GM12878 (cell line): Measurements from ENCODE around the gene MYO10. TPM values are rescaled to one million over a fixed set of nuclear protein-coding genes. Genes with fewer than 3 reads are reported as not detected.

ENCODE experiments used
- ATAC-seq: fragments of 200-7000 bp; cut with Tn5 transposase; 3 replicates; pipeline ENCODE4 v1.9.1; 2020; ENCODE audit warnings: mild to moderate bottlenecking, moderate library complexity
- BruUV-seq: library from RNA; stranded (reverse); fragments of 400-500 nt; replicated peaks from 2 replicates; lab custom pipeline; 2021; lab: Mats Ljungman, UMichigan
- CTCF ChIA-PET: fragments of 300-600 bp; sonication (Branson Sonifier 250); formaldehyde crosslinking; extraction: SDS; loops from one replicate; lab custom pipeline; 2021; ENCODE audit warnings: inconsistent platforms; lab: Yijun Ruan, JAX
- POLR2A ChIA-PET: fragments of 350-600 bp; formaldehyde crosslinking; extraction: SDS; loops from one replicate; lab custom pipeline; 2021; ENCODE audit warnings: inconsistent platforms; lab: Charles Lee
- RAD21 ChIA-PET: fragments of 300-600 bp; sonication (Branson Sonifier 250); formaldehyde crosslinking; loops from one replicate; lab custom pipeline; 2023; ENCODE audit warnings: antibody characterized with exemption; ENCODE audit not compliant: unreplicated experiment; lab: Charles Lee
- SMC1A ChIA-PET: fragments of 300-600 bp; sonication (Branson Sonifier 250); formaldehyde crosslinking; loops from one replicate; lab custom pipeline; 2023; ENCODE audit not compliant: unreplicated experiment, uncharacterized antibody; lab: Charles Lee
- DNase-seq: peaks from one replicate; pipeline ENCODE4 v3.0.0-alpha.2; 2011; ENCODE audit warnings: low read depth, low spot score
- FAIRE-seq: peaks from 3 replicates; lab custom pipeline; 2011; peaks lifted over from hg19 to GRCh38; lab: Jason Lieb, UNC
- H2AFZ ChIP-seq: 2 replicates; pipeline ENCODE4 v1.6.0; 2011; ENCODE audit warnings: low read depth, low read length, control low read depth; ENCODE audit not compliant: control insufficient read depth
- H3K27ac ChIP-seq: 2 replicates; pipeline ENCODE4 v1.5.1; 2011; ENCODE audit warnings: control low read depth; ENCODE audit not compliant: control insufficient read depth, insufficient read depth
- H3K27me3 ChIP-seq, 2 experiments: replicated peaks in 1 of 2; 2 replicates each; pipeline versions ENCODE4 v1.6.0 to v1.6.1; 2011; ENCODE audit warnings: low read length in 1 of 2; ENCODE audit not compliant: control insufficient read depth in 2 of 2, insufficient read depth in 2 of 2
- H3K36me3 ChIP-seq, 2 experiments: 2 replicates each; pipeline ENCODE4 v1.5.1; 2011; ENCODE audit warnings: low read length in 1 of 2; ENCODE audit not compliant: control insufficient read depth in 2 of 2, insufficient read depth in 2 of 2
- H3K4me1 ChIP-seq: 2 replicates; pipeline ENCODE4 v1.6.1; 2011; ENCODE audit warnings: mild to moderate bottlenecking, low read length, moderate library complexity, mixed read lengths; ENCODE audit not compliant: control insufficient read depth, insufficient read depth
- H3K4me2 ChIP-seq: 2 replicates; pipeline ENCODE4 v1.6.0; 2011; ENCODE audit warnings: control low read depth; ENCODE audit not compliant: control insufficient read depth, insufficient read depth
- H3K4me3 ChIP-seq: fragments of 200-600 bp; sonication (generic); 2 replicates; pipeline ENCODE4 v1.5.1; 2016
- H3K79me2 ChIP-seq: 2 replicates; pipeline ENCODE4 v1.6.0; 2011; ENCODE audit warnings: low read length; ENCODE audit not compliant: control insufficient read depth, insufficient read depth
- H3K9ac ChIP-seq: 2 replicates; pipeline ENCODE4 v1.8.0; 2011; ENCODE audit warnings: low read length, control low read depth, mixed read lengths; ENCODE audit not compliant: control insufficient read depth, insufficient read depth
- H3K9me3 ChIP-seq: replicated peaks from 3 replicates; pipeline ENCODE4 v1.5.1; 2011; ENCODE audit warnings: mild to moderate bottlenecking, low read length; ENCODE audit not compliant: control insufficient read depth, insufficient read depth
- H4K20me1 ChIP-seq: 2 replicates; pipeline ENCODE4 v1.6.0; 2011; ENCODE audit not compliant: control insufficient read depth, insufficient read depth
- ASH2L ChIP-seq: fragments of 300-600, 200-600 bp; sonication (generic); IDR thresholded peaks from 2 replicates; pipeline ENCODE4 v1.6.1; 2017; ENCODE audit warnings: low read depth, mild to moderate bottlenecking, borderline replicate concordance
- EP300 ChIP-seq, 2 experiments: fragments of 150-350 bp in 1 of 2; IDR thresholded peaks; 2 replicates each; pipeline ENCODE4 v1.6.1; 2011 to 2012; ENCODE audit warnings: low read depth in 2 of 2, low read length in 2 of 2, borderline replicate concordance in 1 of 2, improper control_type of control experiment in 1 of 2, inconsistent platforms in 1 of 2; ENCODE audit not compliant: control insufficient read depth in 1 of 2
- GATAD2B ChIP-seq: fragments of 450-650 bp; conservative IDR thresholded peaks from 2 replicates; pipeline ENCODE4 v1.6.1; 2017; ENCODE audit warnings: low read depth, mild to moderate bottlenecking, moderate library complexity
- HDAC2 ChIP-seq: fragments of 200-600 bp; sonication (generic); IDR thresholded peaks from 2 replicates; pipeline ENCODE4 v1.6.1; 2017
- IKZF2 ChIP-seq, 2 experiments: fragments of 450-650 bp; IDR thresholded peaks; 2 replicates each; pipeline ENCODE4 v1.6.1; 2017; ENCODE audit warnings: mild to moderate bottlenecking in 2 of 2, moderate library complexity in 2 of 2
- KAT2A ChIP-seq: conservative IDR thresholded peaks from 2 replicates; pipeline ENCODE4 v1.6.1; 2011; ENCODE audit warnings: low read depth, low read length; ENCODE audit not compliant: control insufficient read depth
- KDM1A ChIP-seq: fragments of 200-600 bp; sonication (generic); IDR thresholded peaks from 2 replicates; pipeline ENCODE4 v1.6.1; 2016; ENCODE audit warnings: borderline replicate concordance
- NFXL1 ChIP-seq: fragments of 450-650 bp; IDR thresholded peaks from 2 replicates; pipeline ENCODE4 v1.6.1; 2017; ENCODE audit warnings: antibody characterized with exemption, mild to moderate bottlenecking, borderline replicate concordance
- RAD21 ChIP-seq: IDR thresholded peaks from 2 replicates; pipeline ENCODE4 v1.6.1; 2011; ENCODE audit warnings: mild to moderate bottlenecking, low read depth, low read length, moderate library complexity; ENCODE audit not compliant: insufficient read depth
- RBBP5 ChIP-seq: fragments of 200-600 bp; sonication (generic); conservative IDR thresholded peaks from 2 replicates; pipeline ENCODE4 v1.6.1; 2016
- RFX5 ChIP-seq: IDR thresholded peaks from 2 replicates; pipeline ENCODE4 v1.6.1; 2011; ENCODE audit warnings: low read depth, low read length, improper control_type of control experiment
- TARDBP ChIP-seq: IDR thresholded peaks from 2 replicates; pipeline ENCODE4 v1.6.1; 2016; ENCODE audit warnings: borderline replicate concordance
- WGBS: methylation state at CpG from one replicate; pipeline ENCODE4 v1.1.6; 2016; ENCODE audit warnings: low lambda C conversion rate; ENCODE audit not compliant: insufficient replicate concordance, insufficient coverage; ENCODE audit errors: missing lambda C conversion rate; 5-methylcytosine and 5-hydroxymethylcytosine counted together
- in situ Hi-C: fragments of 300-500 bp; cut with MboI; formaldehyde crosslinking; loops from 9 replicates; pipeline ENCODE4 v1.14.3; 2018; ENCODE audit warnings: mixed read lengths
- intact Hi-C: fragments of 100-400 bp; cut with micrococcal nuclease; formaldehyde crosslinking; loops from one replicate; pipeline ENCODE4 v1.14.2; 2022; ENCODE audit not compliant: unreplicated experiment
- polyA plus RNA-seq, 11 experiments: library from polyadenylated mRNA; depleted of rRNA in 4 of 11; unstranded in 6 of 11; stranded (reverse) in 5 of 11; fragments of >200 nt; fragmentation: Nextera tagmentation in 4 of 11; fragmentation: Illumina TruSeq in 1 of 11; extraction: Ambion mirVana in 4 of 11; extraction: Trizol in 1 of 11; gene quantifications; 1 replicate in 1 of 11; 2 replicates in 10 of 11; pipeline versions ENCODE4 v1.2.1 to v1.2.3, GENCODE V29; 2011 to 2016; ENCODE audit warnings: inconsistent platforms in 2 of 11, missing spikeins in 2 of 11, low read depth in 1 of 11
- total RNA-seq, 4 experiments: library from RNA; depleted of rRNA in 3 of 4; stranded (reverse); fragments of >200 nt in 3 of 4; fragmentation: Illumina TruSeq in 1 of 4; extraction: Trizol in 1 of 4; gene quantifications; 2 replicates each; pipeline versions ENCODE4 v1.2.1 to v1.2.3, GENCODE V29; 2013 to 2021
- TF ChIP-seq, protein P1 (sequence below): fragments of 450-650 bp; IDR thresholded peaks from 2 replicates; pipeline ENCODE4 v1.6.1; 2017; ENCODE audit warnings: mild to moderate bottlenecking, moderate library complexity
- TF ChIP-seq, protein P2 (sequence below): IDR thresholded peaks from 2 replicates; pipeline ENCODE4 v1.6.1; 2012; ENCODE audit warnings: low read length, inconsistent platforms
- TF ChIP-seq, protein P3 (sequence below): IDR thresholded peaks from 2 replicates; pipeline ENCODE4 v1.6.1; 2011; ENCODE audit warnings: mild to moderate bottlenecking, low read depth, low read length, moderate library complexity; ENCODE audit not compliant: insufficient replicate concordance
- TF ChIP-seq, protein P4 (sequence below): fragments of 450-650 bp; IDR thresholded peaks from 2 replicates; pipeline ENCODE4 v1.6.1; 2016; ENCODE audit warnings: mild to moderate bottlenecking

Gene MYO10
- total and polyA plus RNA-seq, 10 of the 15 experiments (the other 5 are each of a cell fraction or from before 2014, with no cell fraction given), result 0.02 to 0.77 (median 0.17) TPM

DNA sequence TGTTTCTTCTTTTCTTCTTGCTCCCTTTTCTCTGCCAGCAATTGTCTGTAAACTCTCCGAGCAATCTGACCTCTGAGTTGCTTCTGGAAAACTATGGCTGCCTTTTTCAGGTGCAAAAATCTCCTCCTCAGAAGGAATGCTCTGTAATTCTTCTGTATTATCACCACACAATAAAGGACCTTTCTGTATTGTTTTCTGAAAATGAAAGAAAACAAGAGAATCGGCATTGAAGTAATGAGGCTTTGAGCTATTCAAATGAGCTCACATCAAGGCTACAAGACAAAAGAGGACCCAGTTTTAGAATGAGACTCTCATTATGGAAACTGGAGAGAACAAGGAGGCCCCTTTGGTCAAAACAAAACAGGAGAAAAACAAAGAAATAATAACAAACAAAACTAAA lies 233.1 kb downstream of the MYO10 start:
- RAD21 ChIA-PET, result no interaction called here

More for the DNA sequence above, 233.1 kb downstream of the MYO10 start:
- FAIRE-seq, result no peak
- no peak overlapping the region for H2AFZ ChIP-seq
- H4K20me1 ChIP-seq, result no peaks in the 10 kb centered on the region
- no peaks in the 10 kb centered on the region for H3K9me3 ChIP-seq
- SMC1A ChIA-PET, result no interaction called here
- 29% methylated on average over 2 of the region's 2 CpGs for WGBS
- H3K4me3 ChIP-seq, result no peak overlapping the region
- in situ Hi-C loops (no loop called here), intact Hi-C loops (no loop called here)
- POLR2A ChIA-PET, result no interaction called here
- H3K9ac ChIP-seq, result no peak overlapping the region
- no peak for DNase-seq
- H3K4me2 ChIP-seq, result no peak overlapping the region
- CTCF ChIA-PET, result interaction anchor here (0.6 kb wide), 1 partner anchor 62 kb away, joined by 3 read pairs; no protein-coding TSS in a partner anchor
- no peaks in the 10 kb centered on the region for H3K36me3 ChIP-seq
- BruUV-seq, result no TSS peak
- no peaks in the 10 kb centered on the region for H3K27me3 ChIP-seq
- H3K4me1 ChIP-seq, result no peaks in the 10 kb centered on the region
- no peaks in the 10 kb centered on the region for H3K79me2 ChIP-seq
- no peak for ATAC-seq
- no peak overlapping the region for H3K27ac ChIP-seq
- TF ChIP-seq KDM1A (no peak), NFXL1 (no peak), RBBP5 (no peak), RAD21 (no peak), EP300 (IDR thresholded peaks at IDR 0.05; ENCODE audit: borderline replicate concordance in 1 of 2, control insufficient read depth in 1 of 2, low read depth in 2 of 2, low read length in 2 of 2) (no peak), TARDBP (no peak), RFX5 (no peak), ASH2L (no peak), IKZF2 (IDR thresholded peaks at IDR 0.05) (no peak), KAT2A (no peak), HDAC2 (no peak), GATAD2B (no peak)
- TF ChIP-seq, protein P1, sequence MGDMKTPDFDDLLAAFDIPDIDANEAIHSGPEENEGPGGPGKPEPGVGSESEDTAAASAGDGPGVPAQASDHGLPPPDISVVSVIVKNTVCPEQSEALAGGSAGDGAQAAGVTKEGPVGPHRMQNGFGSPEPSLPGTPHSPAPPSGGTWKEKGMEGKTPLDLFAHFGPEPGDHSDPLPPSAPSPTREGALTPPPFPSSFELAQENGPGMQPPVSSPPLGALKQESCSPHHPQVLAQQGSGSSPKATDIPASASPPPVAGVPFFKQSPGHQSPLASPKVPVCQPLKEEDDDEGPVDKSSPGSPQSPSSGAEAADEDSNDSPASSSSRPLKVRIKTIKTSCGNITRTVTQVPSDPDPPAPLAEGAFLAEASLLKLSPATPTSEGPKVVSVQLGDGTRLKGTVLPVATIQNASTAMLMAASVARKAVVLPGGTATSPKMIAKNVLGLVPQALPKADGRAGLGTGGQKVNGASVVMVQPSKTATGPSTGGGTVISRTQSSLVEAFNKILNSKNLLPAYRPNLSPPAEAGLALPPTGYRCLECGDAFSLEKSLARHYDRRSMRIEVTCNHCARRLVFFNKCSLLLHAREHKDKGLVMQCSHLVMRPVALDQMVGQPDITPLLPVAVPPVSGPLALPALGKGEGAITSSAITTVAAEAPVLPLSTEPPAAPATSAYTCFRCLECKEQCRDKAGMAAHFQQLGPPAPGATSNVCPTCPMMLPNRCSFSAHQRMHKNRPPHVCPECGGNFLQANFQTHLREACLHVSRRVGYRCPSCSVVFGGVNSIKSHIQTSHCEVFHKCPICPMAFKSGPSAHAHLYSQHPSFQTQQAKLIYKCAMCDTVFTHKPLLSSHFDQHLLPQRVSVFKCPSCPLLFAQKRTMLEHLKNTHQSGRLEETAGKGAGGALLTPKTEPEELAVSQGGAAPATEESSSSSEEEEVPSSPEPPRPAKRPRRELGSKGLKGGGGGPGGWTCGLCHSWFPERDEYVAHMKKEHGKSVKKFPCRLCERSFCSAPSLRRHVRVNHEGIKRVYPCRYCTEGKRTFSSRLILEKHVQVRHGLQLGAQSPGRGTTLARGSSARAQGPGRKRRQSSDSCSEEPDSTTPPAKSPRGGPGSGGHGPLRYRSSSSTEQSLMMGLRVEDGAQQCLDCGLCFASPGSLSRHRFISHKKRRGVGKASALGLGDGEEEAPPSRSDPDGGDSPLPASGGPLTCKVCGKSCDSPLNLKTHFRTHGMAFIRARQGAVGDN, result no peak
- TF ChIP-seq, protein P2, sequence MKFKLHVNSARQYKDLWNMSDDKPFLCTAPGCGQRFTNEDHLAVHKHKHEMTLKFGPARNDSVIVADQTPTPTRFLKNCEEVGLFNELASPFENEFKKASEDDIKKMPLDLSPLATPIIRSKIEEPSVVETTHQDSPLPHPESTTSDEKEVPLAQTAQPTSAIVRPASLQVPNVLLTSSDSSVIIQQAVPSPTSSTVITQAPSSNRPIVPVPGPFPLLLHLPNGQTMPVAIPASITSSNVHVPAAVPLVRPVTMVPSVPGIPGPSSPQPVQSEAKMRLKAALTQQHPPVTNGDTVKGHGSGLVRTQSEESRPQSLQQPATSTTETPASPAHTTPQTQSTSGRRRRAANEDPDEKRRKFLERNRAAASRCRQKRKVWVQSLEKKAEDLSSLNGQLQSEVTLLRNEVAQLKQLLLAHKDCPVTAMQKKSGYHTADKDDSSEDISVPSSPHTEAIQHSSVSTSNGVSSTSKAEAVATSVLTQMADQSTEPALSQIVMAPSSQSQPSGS, result no peak
- TF ChIP-seq, protein P3, sequence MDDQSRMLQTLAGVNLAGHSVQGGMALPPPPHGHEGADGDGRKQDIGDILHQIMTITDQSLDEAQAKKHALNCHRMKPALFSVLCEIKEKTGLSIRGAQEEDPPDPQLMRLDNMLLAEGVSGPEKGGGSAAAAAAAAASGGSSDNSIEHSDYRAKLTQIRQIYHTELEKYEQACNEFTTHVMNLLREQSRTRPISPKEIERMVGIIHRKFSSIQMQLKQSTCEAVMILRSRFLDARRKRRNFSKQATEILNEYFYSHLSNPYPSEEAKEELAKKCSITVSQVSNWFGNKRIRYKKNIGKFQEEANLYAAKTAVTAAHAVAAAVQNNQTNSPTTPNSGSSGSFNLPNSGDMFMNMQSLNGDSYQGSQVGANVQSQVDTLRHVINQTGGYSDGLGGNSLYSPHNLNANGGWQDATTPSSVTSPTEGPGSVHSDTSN, result no peak
- TF ChIP-seq, protein P4, sequence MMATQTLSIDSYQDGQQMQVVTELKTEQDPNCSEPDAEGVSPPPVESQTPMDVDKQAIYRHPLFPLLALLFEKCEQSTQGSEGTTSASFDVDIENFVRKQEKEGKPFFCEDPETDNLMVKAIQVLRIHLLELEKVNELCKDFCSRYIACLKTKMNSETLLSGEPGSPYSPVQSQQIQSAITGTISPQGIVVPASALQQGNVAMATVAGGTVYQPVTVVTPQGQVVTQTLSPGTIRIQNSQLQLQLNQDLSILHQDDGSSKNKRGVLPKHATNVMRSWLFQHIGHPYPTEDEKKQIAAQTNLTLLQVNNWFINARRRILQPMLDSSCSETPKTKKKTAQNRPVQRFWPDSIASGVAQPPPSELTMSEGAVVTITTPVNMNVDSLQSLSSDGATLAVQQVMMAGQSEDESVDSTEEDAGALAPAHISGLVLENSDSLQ, result no peak
